ENCODE data around the gene NUP37.
"Not testable (repeated sequence)": the region's sequence is repeated elsewhere in the genome, so short reads cannot be mapped to it uniquely, and the experiment has no call there.

Gene NUP37

GRCh38 chr12:102089228-102089835 lies 30.6 kb downstream of the NUP37 start:
- not testable (repeated sequence) for DNase-seq

- no peak for DNase-seq
Observed at GRCh38 chr12:102080842-102081241, 39.1 kb downstream of the NUP37 start.

- not testable (repeated sequence) for DNase-seq
Observed at GRCh38 chr12:102072092-102072491, 47.8 kb downstream of the NUP37 start.

GRCh38 chr12:102069707-102070106 lies 50.2 kb downstream of the NUP37 start:
- DNase-seq: no peak

GRCh38 chr12:102067574-102068258 lies 52.2 kb downstream of the NUP37 start:
- no peak for DNase-seq

GRCh38 chr12:102064476-102064875 lies 55.4 kb downstream of the NUP37 start:
- no peak for DNase-seq

GRCh38 chr12:102063069-102063468 lies 56.8 kb downstream of the NUP37 start:
- DNase-seq: no peak

GRCh38 chr12:102062419-102062806 lies 57.5 kb downstream of the NUP37 start:
- no peak for DNase-seq

GRCh38 chr12:102061560-102062418 lies 58.1 kb downstream of the NUP37 start, which contains the start of gene WASHC3:
Gene WASHC3 (minus strand): TSS chr12:102061991. CDS start chr12:102061962, 29 bp downstream.
- DNase-seq: peak; percentile 94

GRCh38 chr12:102061096-102061559 lies 58.8 kb downstream of the NUP37 start:
- DNase-seq: no peak

GRCh38 chr12:102059343-102059742 lies 60.6 kb downstream of the NUP37 start:
- no peak for DNase-seq

GRCh38 chr12:102054345-102054744 lies 65.6 kb downstream of the NUP37 start:
- no peak for DNase-seq

GRCh38 chr12:102053062-102053349 lies 66.9 kb downstream of the NUP37 start:
- DNase-seq: no peak

GRCh38 chr12:102052192-102053061 lies 67.5 kb downstream of the NUP37 start:
- DNase-seq: no peak

GRCh38 chr12:102051431-102051965 lies 68.4 kb downstream of the NUP37 start:
- no peak for DNase-seq

- DNase-seq: no peak
Observed at GRCh38 chr12:102050660-102051430, 69.1 kb downstream of the NUP37 start.

- no peak for DNase-seq
Observed at GRCh38 chr12:102043928-102044327, 76.0 kb downstream of the NUP37 start.

- DNase-seq: no peak
Observed at GRCh38 chr12:102033991-102034745, 85.7 kb downstream of the NUP37 start.

GRCh38 chr12:102031852-102032251 lies 88.1 kb downstream of the NUP37 start:
- no peak for DNase-seq

GRCh38 chr12:102029141-102029540 lies 90.8 kb downstream of the NUP37 start:
- DNase-seq: no peak

GRCh38 chr12:102026728-102027127 lies 93.2 kb downstream of the NUP37 start:
- no peak for DNase-seq

Data from activated CD8-positive, alpha-beta memory T cell treated with anti-CD3 and anti-CD28 coated beads, Interleukin-2, amount 50 U/mL, for 48 hours (primary cell).